H1 (cell line): ENCODE data around the gene STOML1. TPM values are rescaled to one million over a fixed set of nuclear protein-coding genes. Genes with fewer than 3 reads are reported as not detected.

Experiments used
- CTCF ChIA-PET: fragments of 300-600 bp; sonication (Branson Sonifier 250); formaldehyde crosslinking; loops from one replicate; lab custom pipeline; 2021; ENCODE audit not compliant: partially characterized antibody; lab: Charles Lee
- POLR2A ChIA-PET: fragments of 300-600 bp; sonication (Branson Sonifier 250); formaldehyde crosslinking; loops from one replicate; lab custom pipeline; 2021; ENCODE audit warnings: inconsistent platforms; ENCODE audit not compliant: partially characterized antibody; lab: Charles Lee
- DNase-seq, 2 experiments: peaks; one replicate each; pipeline versions ENCODE4 v3.0.0 to v3.0.0-alpha.2; 2010 to 2022; ENCODE audit warnings: low spot score in 2 of 2, low read depth in 1 of 2, mixed read lengths in 1 of 2
- FAIRE-seq: peaks from 2 replicates; lab custom pipeline; 2011; peaks lifted over from hg19 to GRCh38; lab: Jason Lieb, UNC
- H2AFZ ChIP-seq: 2 replicates; pipeline ENCODE4 v1.8.1; 2012; ENCODE audit warnings: low read length, inconsistent platforms
- H2AK5ac ChIP-seq: 2 replicates; pipeline ENCODE4 v1.6.1; 2013; ENCODE audit warnings: low read depth, low read length
- H2BK120ac ChIP-seq: replicated peaks from 2 replicates; pipeline ENCODE3; 2013; ENCODE audit warnings: low read depth, low read length, inconsistent platforms
- H2BK12ac ChIP-seq: 2 replicates; pipeline ENCODE4 v1.6.1; 2013; ENCODE audit warnings: low read depth, low read length
- H2BK15ac ChIP-seq: 2 replicates; pipeline ENCODE4 v1.6.1; 2013; ENCODE audit warnings: low read length
- H2BK20ac ChIP-seq: 2 replicates; pipeline ENCODE4 v1.6.1; 2013; ENCODE audit warnings: low read length
- H2BK5ac ChIP-seq: 2 replicates; pipeline ENCODE4 v1.6.1; 2013; ENCODE audit warnings: low read depth, low read length
- H3K14ac ChIP-seq: 2 replicates; pipeline ENCODE4 v1.6.1; 2013; ENCODE audit warnings: inconsistent platforms; ENCODE audit not compliant: insufficient read length
- H3K18ac ChIP-seq: 2 replicates; pipeline ENCODE4 v1.6.1; 2013; ENCODE audit warnings: low read length; ENCODE audit errors: extremely low read depth
- H3K23ac ChIP-seq: 2 replicates; pipeline ENCODE4 v1.6.1; 2013; ENCODE audit warnings: inconsistent platforms; ENCODE audit not compliant: insufficient read length
- H3K23me2 ChIP-seq: 2 replicates; pipeline ENCODE4 v1.6.1; 2013; ENCODE audit warnings: low read depth, low read length
- H3K27ac ChIP-seq: 2 replicates; pipeline ENCODE4 v1.6.1; 2011; ENCODE audit warnings: low read depth, low read length, inconsistent platforms
- H3K27me3 ChIP-seq, 4 experiments: replicated peaks in 1 of 4; 1 replicate in 1 of 4; 2 replicates in 3 of 4; pipeline versions ENCODE4 v1.6.1 to v1.8.1; 2011 to 2013; ENCODE audit warnings: low read length in 3 of 4, mild to moderate bottlenecking in 3 of 4, inconsistent platforms in 2 of 4, mixed read lengths in 2 of 4, moderate library complexity in 1 of 4; ENCODE audit not compliant: control insufficient read depth in 3 of 4, insufficient read depth in 3 of 4; ENCODE audit errors: extremely low read depth in 1 of 4
- H3K36me3 ChIP-seq, 4 experiments: 2 replicates each; pipeline versions ENCODE4 v1.6.1 to v1.8.1; 2011 to 2013; ENCODE audit warnings: mild to moderate bottlenecking in 4 of 4, low read length in 3 of 4, moderate library complexity in 2 of 4, control low read depth in 1 of 4, inconsistent platforms in 1 of 4; ENCODE audit not compliant: insufficient read depth in 4 of 4, control insufficient read depth in 2 of 4
- H3K4ac ChIP-seq: replicated peaks from 2 replicates; pipeline ENCODE3; 2013; ENCODE audit warnings: low read length, low read depth, mixed read lengths, inconsistent platforms; ENCODE audit not compliant: insufficient read length
- H3K4me1 ChIP-seq, 4 experiments: replicated peaks in 1 of 4; 1 replicate in 1 of 4; 2 replicates in 3 of 4; pipeline versions ENCODE4 v1.6.1 to v1.8.1; 2011 to 2013; ENCODE audit warnings: low read length in 3 of 4, inconsistent platforms in 2 of 4, mixed read lengths in 1 of 4; ENCODE audit not compliant: insufficient read depth in 4 of 4, control insufficient read depth in 3 of 4
- H3K4me2 ChIP-seq, 2 experiments: 2 replicates each; pipeline versions ENCODE4 v1.6.1 to v1.8.1; 2011 to 2013; ENCODE audit warnings: low read depth in 2 of 2, low read length in 2 of 2, control low read depth in 1 of 2, inconsistent platforms in 1 of 2, mild to moderate bottlenecking in 1 of 2; ENCODE audit not compliant: insufficient read depth in 1 of 2
- H3K4me3 ChIP-seq, 4 experiments: fragments of 200-600, 300-600 bp in 1 of 4; sonication (generic), shearing (Covaris generic), sonication (Bioruptor Twin) in 1 of 4; 2 replicates each; pipeline versions ENCODE4 v1.5.1 to v1.8.1; 2011 to 2016; ENCODE audit warnings: low read length in 4 of 4, low read depth in 3 of 4, control low read depth in 2 of 4, inconsistent platforms in 2 of 4, mild to moderate bottlenecking in 2 of 4, mixed read lengths in 1 of 4, moderate library complexity in 1 of 4; ENCODE audit not compliant: insufficient read depth in 2 of 4; ENCODE audit errors: extremely low read depth in 1 of 4
- H3K56ac ChIP-seq: replicated peaks from 2 replicates; pipeline ENCODE3; 2013; ENCODE audit warnings: low read depth, mild to moderate bottlenecking, mixed read lengths, low read length, inconsistent platforms; ENCODE audit not compliant: insufficient read length
- H3K79me1 ChIP-seq: 2 replicates; pipeline ENCODE4 v1.6.1; 2013; ENCODE audit warnings: low read depth, low read length, control low read depth
- H3K79me2 ChIP-seq, 2 experiments: 2 replicates each; pipeline versions ENCODE4 v1.6.1 to v1.8.1; 2012 to 2013; ENCODE audit warnings: low read length in 2 of 2, mild to moderate bottlenecking in 2 of 2, inconsistent platforms in 1 of 2; ENCODE audit not compliant: insufficient read depth in 2 of 2, control insufficient read depth in 1 of 2
- H3K9ac ChIP-seq, 4 experiments: replicated peaks in 1 of 4; 1 replicate in 1 of 4; 2 replicates in 3 of 4; pipeline versions ENCODE4 v1.6.1 to v1.8.1; 2011 to 2013; ENCODE audit warnings: low read depth in 3 of 4, low read length in 3 of 4, control low read depth in 2 of 4, mild to moderate bottlenecking in 2 of 4, moderate library complexity in 2 of 4, inconsistent platforms in 1 of 4; ENCODE audit errors: extremely low read depth in 1 of 4
- H3K9me3 ChIP-seq, 2 experiments: 2 replicates each; pipeline versions ENCODE4 v1.6.1 to v1.8.1; 2012 to 2013; ENCODE audit warnings: mild to moderate bottlenecking in 2 of 2, moderate library complexity in 2 of 2, control low read depth in 1 of 2, inconsistent platforms in 1 of 2, low read depth in 1 of 2, low read length in 1 of 2, mixed read lengths in 1 of 2; ENCODE audit not compliant: insufficient read depth in 2 of 2
- H4K20me1 ChIP-seq, 2 experiments: replicated peaks in 1 of 2; 2 replicates each; pipeline versions ENCODE3 to v1.8.1; 2011 to 2013; ENCODE audit warnings: inconsistent platforms in 2 of 2, low read length in 2 of 2, mild to moderate bottlenecking in 1 of 2; ENCODE audit not compliant: insufficient read depth in 2 of 2, control insufficient read depth in 1 of 2
- H4K5ac ChIP-seq: 2 replicates; pipeline ENCODE4 v1.6.1; 2013; ENCODE audit warnings: low read length, low read depth, mixed read lengths, inconsistent platforms; ENCODE audit not compliant: insufficient read length
- H4K8ac ChIP-seq: 2 replicates; pipeline ENCODE4 v1.8.0; 2013; ENCODE audit warnings: mild to moderate bottlenecking, moderate library complexity, low read length, inconsistent platforms; ENCODE audit not compliant: insufficient read depth; ENCODE audit errors: extremely low read depth
- H4K91ac ChIP-seq: replicated peaks from 2 replicates; pipeline ENCODE3; 2013; ENCODE audit warnings: low read length, mixed read lengths, inconsistent platforms; ENCODE audit not compliant: insufficient read length
- ATF2 ChIP-seq: IDR thresholded peaks from 2 replicates; pipeline ENCODE4 v1.6.1; 2012; ENCODE audit warnings: low read length, inconsistent platforms
- ATF3 ChIP-seq: IDR thresholded peaks from 2 replicates; pipeline ENCODE4 v1.6.1; 2011; ENCODE audit warnings: low read depth, mild to moderate bottlenecking, low read length; ENCODE audit not compliant: insufficient read depth
- CEBPB ChIP-seq: IDR thresholded peaks from 2 replicates; pipeline ENCODE4 v1.6.1; 2012; ENCODE audit warnings: low read depth, low read length
- CHD1 ChIP-seq: IDR thresholded peaks from 2 replicates; pipeline ENCODE4 v1.6.1; 2012; ENCODE audit warnings: low read depth, low read length, improper control_type of control experiment
- CTBP2 ChIP-seq: IDR thresholded peaks from 2 replicates; pipeline ENCODE4 v1.7.0; 2011; ENCODE audit warnings: borderline replicate concordance, mild to moderate bottlenecking, moderate library complexity, mixed read lengths, low read length; ENCODE audit not compliant: insufficient read depth, insufficient read length
- E2F6 ChIP-seq: IDR thresholded peaks from 2 replicates; pipeline ENCODE4 v1.6.1; 2012; ENCODE audit warnings: inconsistent platforms
- EZH2 ChIP-seq: fragments of 200-600 bp; sonication (generic); IDR thresholded peaks from 2 replicates; pipeline ENCODE4 v1.7.1; 2012; ENCODE audit warnings: low read depth, mild to moderate bottlenecking, moderate library complexity, low read length, inconsistent platforms; ENCODE audit not compliant: severe bottlenecking
- MAX ChIP-seq: IDR thresholded peaks from 2 replicates; pipeline ENCODE4 v1.6.1; 2012; ENCODE audit warnings: inconsistent platforms
- TCF12 ChIP-seq: IDR thresholded peaks from 2 replicates; pipeline ENCODE4 v1.6.1; 2011; ENCODE audit warnings: low read depth, mild to moderate bottlenecking, low read length
- WGBS, 2 experiments: shearing (Covaris generic) in 1 of 2; methylation state at CpG; one replicate each; pipeline versions ENCODE4 v1.1.6 to v1.1.7; 2013 to 2015; ENCODE audit warnings: low lambda C conversion rate in 2 of 2, mixed read lengths in 2 of 2, inconsistent platforms in 1 of 2, low coverage in 1 of 2, missing lambda C conversion rate in 1 of 2; ENCODE audit not compliant: insufficient replicate concordance in 2 of 2, insufficient coverage in 1 of 2, insufficient read length in 1 of 2; ENCODE audit errors: extremely low coverage in 1 of 2, missing lambda C conversion rate in 1 of 2; 5-methylcytosine and 5-hydroxymethylcytosine counted together
- polyA plus RNA-seq, 7 experiments: library from polyadenylated mRNA; depleted of rRNA in 3 of 7; stranded (reverse) in 5 of 7; unstranded in 2 of 7; fragments of >200 nt in 5 of 7; fragments of 200-250 nt in 2 of 7; gene quantifications; 1 replicate in 5 of 7; 2 replicates in 1 of 7; 4 replicates in 1 of 7; pipeline versions ENCODE4 v1.2.1 to v1.2.3, GENCODE V29; 2011 to 2013; ENCODE audit warnings: missing spikeins in 2 of 7, mixed read lengths in 2 of 7
- total RNA-seq: library from RNA; stranded (reverse); fragmentation: NEBNext Ultra II Directional; extraction: Animal tissue kit (Norgen Biotek cat#: 25700); gene quantifications from 2 replicates; pipeline ENCODE4 v1.2.1, GENCODE V29; 2021

Gene STOML1
- total and polyA plus RNA-seq, 2 of the 8 experiments (the other 6 are each of a cell fraction or from before 2014, with no cell fraction given): 2.6 to 3.2 TPM

GRCh38 chr15:73959801-73960200 lies 32.3 kb downstream of the STOML1 start:
- CTCF ChIA-PET: interaction anchor here (0.6 to 2.9 kb wide), 9 partner anchors 9 to 122 kb away, joined by 3 to 12 read pairs (median 5); partner anchors contain the start of gene TBC1D21
- no peak for DNase-seq
- H3K23me2 ChIP-seq: no peaks in the 10 kb centered on the region

More at GRCh38 chr15:73959801-73960200, 32.3 kb downstream of the STOML1 start:
- H3K4me3 ChIP-seq: no peak overlapping the region
- no peaks in the 10 kb centered on the region for H3K27me3 ChIP-seq
- H4K91ac ChIP-seq: no peak overlapping the region
- no peak overlapping the region for H2BK15ac ChIP-seq
- no peak overlapping the region for H3K27ac ChIP-seq
- H2BK12ac ChIP-seq: no peak overlapping the region
- WGBS, 2 experiments: 90% methylated on average over 6 of the region's 6 CpGs; no CpG with 5 or more reads in 1 of the 2 experiments
- H3K56ac ChIP-seq: no peak overlapping the region
- no peak overlapping the region for H4K5ac ChIP-seq
- H2AK5ac ChIP-seq: no peak overlapping the region
- H3K9ac ChIP-seq: no peak overlapping the region
- no peak overlapping the region for H3K23ac ChIP-seq
- H2BK20ac ChIP-seq: no peak overlapping the region
- H4K8ac ChIP-seq: peak overlapping the region; percentile 47; the same call in 1 of the 2 replicates
- H4K20me1 ChIP-seq: no peaks in the 10 kb centered on the region
- no peaks in the 10 kb centered on the region for H3K79me1 ChIP-seq
- no peak overlapping the region for H3K4ac ChIP-seq
- TF ChIP-seq CEBPB (no peak), E2F6 (no peak), CHD1 (no peak), ATF3 (no peak), TCF12 (no peak), MAX (no peak), CTBP2 (no peak), EZH2 (no peak), ATF2 (no peak)
- H3K79me2 ChIP-seq: no peaks in the 10 kb centered on the region
- no peak for FAIRE-seq
- no peak overlapping the region for H2AFZ ChIP-seq
- POLR2A ChIA-PET: no interaction called here
- no peak overlapping the region for H2BK120ac ChIP-seq
- H3K4me1 ChIP-seq: peaks cover 0 to under 1% (median 0%) of the 10 kb centered on the region in 4 experiments; a peak in 1 of 7 replicates
- no peak overlapping the region for H2BK5ac ChIP-seq
- no peaks in the 10 kb centered on the region for H3K36me3 ChIP-seq
- no peaks in the 10 kb centered on the region for H3K9me3 ChIP-seq
- no peak overlapping the region for H3K18ac ChIP-seq
- no peak overlapping the region for H3K4me2 ChIP-seq
- no peak overlapping the region for H3K14ac ChIP-seq
